Epithelial cell of esophagus (primary cell): Measurements from ENCODE around the gene TEAD3.
A peak's percentile ranks its signal among the peaks of the same experiment; 100 is the strongest.

Experiments
- DNase-seq: peaks from one replicate; pipeline ENCODE4 v3.0.0; 2010; ENCODE audit warnings: low read depth
- H3K4me3 ChIP-seq: 2 replicates; pipeline ENCODE4 v1.5.1; 2011; ENCODE audit warnings: mild to moderate bottlenecking, low read length, control low read depth
- TF ChIP-seq, protein P1 (sequence below): IDR thresholded peaks from 2 replicates; pipeline ENCODE4 v1.5.1; 2011; ENCODE audit warnings: low read depth, mild to moderate bottlenecking, low read length, control low read depth, inconsistent platforms; ENCODE audit not compliant: insufficient read depth; ENCODE audit errors: missing control alignments

TEAD3 gene

DNA sequence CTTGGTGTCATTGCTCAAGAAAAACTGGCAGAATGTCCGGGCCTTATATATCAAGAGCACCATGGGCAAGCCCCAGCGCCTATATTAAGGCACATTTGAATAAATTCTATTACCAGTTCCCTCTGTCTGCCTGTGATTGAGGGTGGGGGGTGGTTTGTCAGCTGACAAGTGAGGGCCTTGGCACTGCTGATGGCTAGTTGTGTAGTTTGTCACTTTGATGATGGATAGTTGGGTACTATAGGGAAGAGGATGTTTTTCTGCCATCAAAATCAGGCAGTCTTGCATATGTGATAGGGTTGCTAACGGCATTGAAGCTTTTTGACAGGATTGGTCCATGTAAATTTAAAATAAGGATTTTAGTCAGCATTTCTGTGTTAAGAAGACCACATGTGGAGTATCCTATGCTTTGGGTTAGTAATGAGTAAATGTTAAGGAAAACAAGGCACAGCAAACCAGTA lies 26.2 kb downstream of the TEAD3 start:
- TF ChIP-seq, protein P1, sequence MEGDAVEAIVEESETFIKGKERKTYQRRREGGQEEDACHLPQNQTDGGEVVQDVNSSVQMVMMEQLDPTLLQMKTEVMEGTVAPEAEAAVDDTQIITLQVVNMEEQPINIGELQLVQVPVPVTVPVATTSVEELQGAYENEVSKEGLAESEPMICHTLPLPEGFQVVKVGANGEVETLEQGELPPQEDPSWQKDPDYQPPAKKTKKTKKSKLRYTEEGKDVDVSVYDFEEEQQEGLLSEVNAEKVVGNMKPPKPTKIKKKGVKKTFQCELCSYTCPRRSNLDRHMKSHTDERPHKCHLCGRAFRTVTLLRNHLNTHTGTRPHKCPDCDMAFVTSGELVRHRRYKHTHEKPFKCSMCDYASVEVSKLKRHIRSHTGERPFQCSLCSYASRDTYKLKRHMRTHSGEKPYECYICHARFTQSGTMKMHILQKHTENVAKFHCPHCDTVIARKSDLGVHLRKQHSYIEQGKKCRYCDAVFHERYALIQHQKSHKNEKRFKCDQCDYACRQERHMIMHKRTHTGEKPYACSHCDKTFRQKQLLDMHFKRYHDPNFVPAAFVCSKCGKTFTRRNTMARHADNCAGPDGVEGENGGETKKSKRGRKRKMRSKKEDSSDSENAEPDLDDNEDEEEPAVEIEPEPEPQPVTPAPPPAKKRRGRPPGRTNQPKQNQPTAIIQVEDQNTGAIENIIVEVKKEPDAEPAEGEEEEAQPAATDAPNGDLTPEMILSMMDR: no peak
- no peak for DNase-seq
- peak overlapping the region; percentile 94 for H3K4me3 ChIP-seq

DNA sequence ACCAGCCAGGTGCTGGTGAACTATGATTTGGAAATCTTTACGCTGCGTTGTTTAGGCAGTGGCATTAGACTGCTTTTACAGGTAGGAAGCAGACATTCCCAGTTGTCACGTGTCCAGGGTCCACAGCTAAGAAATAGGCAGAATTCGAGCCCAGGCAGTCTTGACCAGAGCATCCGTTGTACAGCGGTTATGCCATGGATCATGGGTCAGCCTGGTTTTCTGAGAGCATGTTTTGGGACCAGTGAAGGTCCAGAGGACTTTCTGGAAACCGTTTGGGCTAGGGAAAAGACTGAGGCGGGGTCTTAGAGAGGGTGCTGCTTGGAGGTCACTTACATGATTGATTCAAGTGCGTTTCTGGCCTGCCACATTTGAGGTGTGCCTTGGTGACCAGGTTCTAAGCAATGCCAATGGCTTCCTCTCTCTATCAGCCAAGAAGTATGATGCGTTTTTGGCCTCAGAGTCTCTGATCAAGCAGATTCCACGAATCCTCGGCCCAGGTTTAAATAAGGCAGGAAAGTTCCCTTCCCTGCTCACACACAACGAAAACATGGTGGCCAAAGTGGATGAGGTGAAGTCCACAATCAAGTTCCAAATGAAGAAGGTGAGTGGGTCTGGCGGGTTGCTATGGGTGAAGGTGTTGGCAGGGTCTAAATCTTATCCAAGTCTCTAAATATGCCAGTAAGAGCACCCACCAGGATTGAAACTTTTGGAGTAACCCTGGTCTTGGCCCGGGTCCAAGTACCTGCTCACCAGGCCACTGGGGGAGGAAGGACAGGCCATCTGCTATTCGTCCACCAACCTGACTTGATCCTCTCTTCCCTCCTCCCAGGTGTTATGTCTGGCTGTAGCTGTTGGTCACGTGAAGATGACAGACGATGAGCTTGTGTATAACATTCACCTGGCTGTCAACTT lies 26.9 kb downstream of the TEAD3 start:
- TF ChIP-seq, protein P1: no peak
- peak overlapping the region; percentile 94 for H3K4me3 ChIP-seq
- DNase-seq: peak; percentile 65

DNA sequence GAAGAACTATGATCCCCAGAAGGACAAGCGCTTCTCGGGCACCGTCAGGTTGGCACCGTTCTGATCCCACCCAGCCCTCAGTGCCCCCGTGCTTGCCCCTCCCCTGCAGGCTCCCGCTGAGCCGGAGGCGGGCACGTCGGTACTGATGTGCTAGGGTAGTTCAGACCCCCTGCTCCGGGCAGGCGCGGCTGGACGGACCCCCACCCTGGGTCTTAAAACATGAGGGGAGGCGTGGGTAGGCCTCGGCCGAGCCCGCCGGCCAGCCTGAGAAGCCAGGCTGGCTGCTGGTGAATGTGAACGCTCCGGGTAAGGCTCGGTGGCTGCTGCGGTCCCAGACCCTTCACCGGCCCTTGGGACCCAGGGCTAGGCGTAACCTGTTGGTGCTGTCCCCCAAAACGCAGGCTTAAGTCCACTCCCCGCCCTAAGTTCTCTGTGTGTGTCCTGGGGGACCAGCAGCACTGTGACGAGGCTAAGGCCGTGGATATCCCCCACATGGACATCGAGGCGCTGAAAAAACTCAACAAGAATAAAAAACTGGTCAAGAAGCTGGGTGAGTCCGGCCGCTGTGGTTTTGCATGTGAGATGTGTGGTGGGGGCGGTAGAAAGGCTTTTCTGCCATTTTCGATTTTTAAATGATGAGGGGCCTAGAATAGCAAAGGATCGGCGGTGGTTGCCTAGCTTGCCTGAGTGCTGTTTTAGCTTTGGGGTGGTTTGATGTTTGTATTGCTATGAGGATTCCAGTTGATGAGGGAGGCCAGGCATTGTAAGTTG lies 27.7 kb downstream of the TEAD3 start:
- no peak for DNase-seq
- TF ChIP-seq, protein P1: no peak
- H3K4me3 ChIP-seq: peak overlapping the region; percentile 94

DNA sequence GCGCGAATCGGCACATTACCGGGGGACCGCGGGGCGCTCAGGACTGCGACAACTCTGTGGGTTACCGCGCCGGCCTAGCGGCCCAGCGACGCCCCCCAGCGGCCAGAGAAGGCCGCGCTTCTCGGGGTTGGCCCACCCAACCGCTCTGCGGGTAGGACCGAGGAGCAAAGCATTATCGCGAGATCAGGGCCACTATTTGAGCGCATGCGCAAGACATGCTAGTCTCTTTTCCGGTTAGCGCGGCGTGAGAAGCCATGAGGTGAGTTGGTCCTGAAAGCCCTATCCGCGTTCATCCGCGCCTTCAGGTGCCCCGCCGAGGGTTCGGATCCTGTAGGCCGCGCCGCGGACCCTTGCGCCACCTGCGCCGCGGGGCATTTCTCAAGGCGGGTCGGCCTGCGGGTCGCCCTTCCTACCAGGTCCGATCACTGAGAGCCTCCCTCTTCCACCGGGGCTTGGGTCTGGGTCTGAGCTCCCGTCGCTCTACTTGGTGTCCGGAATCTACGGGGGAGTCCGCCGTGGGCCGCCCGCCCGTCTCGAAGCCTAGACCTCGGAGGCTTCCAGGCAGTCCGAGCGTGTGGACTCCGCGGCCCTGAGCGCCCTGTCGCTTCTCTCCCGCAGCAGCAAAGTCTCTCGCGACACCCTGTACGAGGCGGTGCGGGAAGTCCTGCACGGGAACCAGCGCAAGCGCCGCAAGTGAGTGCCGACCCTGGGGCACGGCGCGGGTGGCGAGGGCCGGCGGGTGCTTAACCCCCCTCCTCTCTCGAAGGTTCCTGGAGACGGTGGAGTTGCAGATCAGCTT lies 28.5 kb downstream of the TEAD3 start, which contains the start of gene RPL10A:
TSS of gene RPL10A (plus strand) at position 221 of the 799 bp plus-strand sequence. CDS start at position 255, 34 bp downstream.
- TF ChIP-seq, protein P1: peak; percentile 92
- H3K4me3 ChIP-seq: peak within 1 kb of the TSS; percentile 94
- DNase-seq: peak; percentile 95

DNA sequence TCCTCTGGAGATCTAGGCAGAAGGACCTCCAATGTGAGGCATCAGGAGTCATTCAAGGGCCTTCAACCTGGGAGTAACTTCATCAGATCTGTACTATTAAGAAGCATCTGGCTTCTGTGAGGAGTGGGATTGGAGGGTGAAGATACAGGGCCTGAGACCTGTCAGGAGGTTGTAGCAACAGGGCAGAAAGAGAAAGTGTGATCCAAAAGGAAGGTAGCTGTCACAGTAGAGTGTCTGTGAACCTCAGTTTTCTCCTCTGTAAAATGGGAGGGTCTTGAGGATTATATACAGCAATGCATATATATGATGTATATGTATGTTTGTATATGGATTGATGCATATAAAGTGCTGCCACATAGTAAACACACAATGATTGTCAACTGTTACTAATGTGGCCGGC lies 31.2 kb downstream of the TEAD3 start:
- no peak overlapping the region for H3K4me3 ChIP-seq
- TF ChIP-seq, protein P1: no peak
- DNase-seq: no peak

DNA sequence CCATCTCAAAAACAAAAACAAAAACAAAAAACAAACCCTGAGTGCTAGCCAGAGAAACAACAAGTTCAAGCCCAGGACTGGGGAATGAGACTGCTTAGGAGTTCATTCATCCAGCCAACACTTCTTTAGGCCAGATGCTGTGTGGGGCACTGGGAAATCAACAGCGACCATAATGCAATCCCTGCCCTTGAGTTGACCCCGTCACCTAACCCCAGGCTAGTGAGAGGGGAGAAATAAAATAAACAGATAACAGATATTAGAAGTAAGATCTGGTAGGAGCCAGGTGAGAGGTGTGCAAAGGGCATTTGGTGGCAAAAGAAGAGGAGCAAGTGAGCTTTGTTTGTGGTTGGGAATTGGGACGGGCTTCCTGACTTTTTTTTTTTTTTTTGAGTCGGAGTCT lies 33.6 kb downstream of the TEAD3 start:
- no peak overlapping the region for H3K4me3 ChIP-seq
- DNase-seq: no peak
- TF ChIP-seq, protein P1: no peak
